Bronchial epithelial cell (primary cell): Measurements from ENCODE around the gene CORIN. TPM values are rescaled to one million over a fixed set of nuclear protein-coding genes. Genes with fewer than 3 reads are reported as not detected.

Source experiments
- DNase-seq: peaks from one replicate; pipeline ENCODE4 v3.0.0-alpha.2; 2010; ENCODE audit warnings: low read depth
- FAIRE-seq: peaks from 2 replicates; lab custom pipeline; 2011; peaks lifted over from hg19 to GRCh38; lab: Jason Lieb, UNC
- H3K27me3 ChIP-seq: 2 replicates; pipeline ENCODE4 v1.5.1; 2011; ENCODE audit warnings: low read length; ENCODE audit not compliant: control insufficient read depth, insufficient read depth
- H3K36me3 ChIP-seq: 2 replicates; pipeline ENCODE4 v1.5.1; 2011; ENCODE audit warnings: low read length; ENCODE audit not compliant: control insufficient read depth, insufficient read depth
- H3K4me3 ChIP-seq: 2 replicates; pipeline ENCODE4 v1.5.1; 2011; ENCODE audit warnings: mild to moderate bottlenecking, low read depth, low read length, control low read depth
- CTCF ChIP-seq: IDR thresholded peaks from 2 replicates; pipeline ENCODE4 v1.5.1; 2011; ENCODE audit warnings: mild to moderate bottlenecking, moderate library complexity, low read length, control low read depth, inconsistent platforms; ENCODE audit not compliant: insufficient read depth, severe bottlenecking
- total RNA-seq: library from RNA; depleted of rRNA; stranded (reverse); fragments of >200 nt; gene quantifications from 2 replicates; pipeline ENCODE4 v1.2.1, GENCODE V29; 2014

CORIN gene
- total RNA-seq, 1 donor from 2014 or later, result 0.26 TPM

- Histone ChIP-seq H3K4me3 (no peak overlapping the region), H3K27me3 (no peaks in the 10 kb centered on the region), H3K36me3 (peaks cover 2% of the 10 kb centered on the region)
- DNase-seq (no peak), FAIRE-seq (no peak)
- no peak for TF ChIP-seq CTCF
These were observed 17.5 kb upstream of the CORIN start for GRCh38 chr4:47855350-47855749.

GRCh38 chr4:47852136-47852535, 14.3 kb upstream of the CORIN start:
- no peak for FAIRE-seq
- peaks cover 2% of the 10 kb centered on the region for H3K36me3 ChIP-seq
- no peak overlapping the region for H3K4me3 ChIP-seq
- H3K27me3 ChIP-seq, result no peaks in the 10 kb centered on the region
- no peak for TF ChIP-seq CTCF
- DNase-seq, result no peak

- TF ChIP-seq CTCF, result no peak
- H3K27me3 ChIP-seq, result no peaks in the 10 kb centered on the region
- peaks cover 2% of the 10 kb centered on the region for H3K36me3 ChIP-seq
- FAIRE-seq, result no peak
- DNase-seq, result no peak
- H3K4me3 ChIP-seq, result no peak overlapping the region
These were observed 11.6 kb upstream of the CORIN start for GRCh38 chr4:47849466-47849865.

DNA sequence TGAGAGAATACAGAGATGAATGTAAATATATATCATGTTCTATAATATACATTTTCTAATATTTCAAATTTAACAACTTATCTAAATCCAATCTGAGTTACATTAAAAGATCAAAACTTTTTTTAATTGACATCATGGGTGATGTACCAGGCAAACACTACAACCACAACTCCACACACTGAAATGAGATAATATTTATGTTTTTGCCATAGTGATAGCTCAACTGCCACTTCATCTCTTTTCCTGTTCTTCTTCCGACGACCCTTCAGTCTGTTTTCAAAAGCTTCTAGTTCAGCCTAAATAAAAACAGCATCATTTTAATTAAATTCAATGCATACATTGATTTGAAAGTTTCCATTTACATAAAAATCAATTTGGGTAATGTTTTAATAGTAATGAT, 10.2 kb upstream of the CORIN start:
- FAIRE-seq (no peak), DNase-seq (no peak)
- no peak for TF ChIP-seq CTCF
- no peak overlapping the region for H3K4me3 ChIP-seq
- no peaks in the 10 kb centered on the region for H3K27me3 ChIP-seq
- H3K36me3 ChIP-seq, result peaks cover 2% of the 10 kb centered on the region

DNA sequence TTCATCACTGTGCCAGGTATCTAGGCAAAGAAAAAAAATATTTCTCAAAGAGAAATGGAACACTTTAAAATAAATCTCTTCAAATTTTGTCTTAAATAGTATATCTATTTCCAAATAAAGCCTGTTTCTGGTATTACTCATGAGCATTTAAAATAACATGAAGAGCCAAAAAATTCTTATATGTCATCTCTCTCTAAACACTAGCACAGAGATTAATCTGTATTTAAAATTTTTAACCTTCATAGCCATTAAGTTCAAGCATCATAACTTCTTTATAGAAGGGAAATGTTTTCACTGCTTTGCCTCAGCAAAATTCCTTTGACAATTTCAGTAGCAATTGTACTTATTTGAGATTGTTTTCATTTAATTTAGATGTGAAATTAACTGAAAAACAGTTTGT, 5.1 kb upstream of the CORIN start:
- no peak for TF ChIP-seq CTCF
- no peak overlapping the region for H3K4me3 ChIP-seq
- peaks cover 2% of the 10 kb centered on the region for H3K36me3 ChIP-seq
- FAIRE-seq (no peak), DNase-seq (no peak)
- H3K27me3 ChIP-seq, result no peaks in the 10 kb centered on the region

DNA sequence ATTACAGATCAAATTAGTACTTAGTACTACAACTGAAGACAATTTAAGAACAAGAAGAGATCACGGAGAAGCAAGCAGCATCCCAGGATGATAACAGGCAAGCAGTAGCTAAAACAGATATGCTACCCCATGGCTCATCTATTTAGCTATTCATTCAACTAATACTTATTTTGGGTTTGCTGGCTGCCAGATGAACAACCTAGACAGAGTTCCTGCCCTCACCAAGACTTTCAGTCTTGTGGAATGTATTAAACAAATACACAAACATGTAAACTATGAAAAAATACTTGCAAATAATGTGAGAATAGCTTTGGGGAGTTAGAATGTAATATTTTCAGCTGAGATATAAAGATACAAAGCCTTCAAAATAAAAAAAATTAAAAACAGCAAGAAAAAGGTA, 2.4 kb upstream of the CORIN start:
- no peak for TF ChIP-seq CTCF
- FAIRE-seq (no peak), DNase-seq (no peak)
- Histone ChIP-seq H3K4me3 (no peak overlapping the region), H3K36me3 (peaks cover 2% of the 10 kb centered on the region), H3K27me3 (no peaks in the 10 kb centered on the region)
